ENCODE measurements around the gene AP1M1. TPM values are rescaled to one million over a fixed set of nuclear protein-coding genes. Genes with fewer than 3 reads are reported as not detected.

The AP1M1 gene
- total RNA-seq, 3 donors from 2014 or later: 43.3 to 123 (median 75.7) TPM

GRCh38 chr19:16234552-16235445, 37.1 kb downstream of the AP1M1 start:
- TF ChIP-seq POLR2A (IDR thresholded peaks at IDR 0.05) (no peak), CTCF (IDR thresholded peaks at IDR 0.05) (no peak), POLR2AphosphoS5 (IDR thresholded peaks at IDR 0.05) (no peak)
- DNase-seq (ENCODE audit: low spot score in 2 of 2): no peak
- Histone ChIP-seq H3K36me3 (no peaks in the 10 kb centered on the region), H3K9me3 (no peaks in the 10 kb centered on the region), H3K27ac (no peak overlapping the region), H3K4me1 (no peaks in the 10 kb centered on the region), H3K27me3 (no peaks in the 10 kb centered on the region), H3K4me3 (no peak overlapping the region)
- intact Hi-C loops (cut with DNase I; ENCODE audit: low total_unique reads): no loop called here

- H3K4me1 ChIP-seq: no peaks in the 10 kb centered on the region
- TF ChIP-seq POLR2AphosphoS5 (IDR thresholded peaks at IDR 0.05): no peak
- no peak for TF ChIP-seq POLR2A (IDR thresholded peaks at IDR 0.05)
- TF ChIP-seq CTCF (IDR thresholded peaks at IDR 0.05): no peak
- H3K4me3 ChIP-seq: no peak overlapping the region
- intact Hi-C loops (cut with DNase I; ENCODE audit: low total_unique reads): no loop called here
- no peaks in the 10 kb centered on the region for H3K36me3 ChIP-seq
- no peak overlapping the region for H3K27ac ChIP-seq
- no peaks in the 10 kb centered on the region for H3K27me3 ChIP-seq
- DNase-seq (ENCODE audit: low spot score in 2 of 2): no peak
- H3K9me3 ChIP-seq: no peaks in the 10 kb centered on the region
These were observed 38.3 kb downstream of the AP1M1 start for GRCh38 chr19:16235811-16236652.

GRCh38 chr19:16244091-16244490, 46.4 kb downstream of the AP1M1 start:
- no peak overlapping the region for H3K27ac ChIP-seq
- intact Hi-C loops (cut with DNase I; ENCODE audit: low total_unique reads): no loop called here
- H3K4me1 ChIP-seq: no peaks in the 10 kb centered on the region

DNA sequence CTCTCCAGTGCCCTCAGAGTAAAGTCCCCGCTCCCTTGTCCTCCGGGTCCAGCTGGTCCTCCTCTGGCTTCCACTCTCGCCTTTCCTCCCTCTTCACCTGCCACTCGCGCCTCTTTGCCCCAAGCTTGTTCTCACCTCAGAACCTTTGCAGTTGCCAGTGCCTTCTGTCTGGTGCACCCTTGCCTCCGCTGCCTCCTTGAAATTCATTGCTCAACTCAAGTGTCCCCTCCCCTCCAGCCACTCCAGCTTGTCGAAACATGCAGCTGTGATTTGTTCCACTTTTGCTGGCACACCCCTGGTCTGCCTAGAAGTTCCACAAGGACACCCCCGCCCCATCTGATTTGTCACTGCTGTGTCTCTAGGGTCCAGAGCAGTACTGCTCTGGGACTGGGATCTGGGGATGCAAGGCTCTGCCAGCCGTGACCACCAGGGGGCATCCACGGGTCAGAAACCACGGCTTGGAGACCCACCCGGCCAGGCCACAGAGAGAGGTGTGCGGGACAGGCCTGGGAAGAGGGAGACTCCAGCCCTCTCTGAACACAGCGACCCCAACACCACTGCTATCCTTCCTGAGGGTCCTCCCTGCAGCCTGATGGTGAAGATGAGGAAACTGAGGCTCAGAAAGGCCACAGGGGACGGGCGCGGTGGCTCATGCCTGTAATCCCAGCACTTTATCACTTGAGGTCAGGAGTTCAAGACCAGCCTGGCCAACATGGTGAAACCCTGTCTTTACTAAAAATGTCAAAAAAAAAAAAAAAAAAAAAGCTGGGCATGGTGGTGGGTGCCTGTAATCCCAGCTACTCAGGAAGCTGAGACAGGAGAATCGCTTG, 49.9 kb downstream of the AP1M1 start:
- peak; percentile 73 to 85 for DNase-seq (ENCODE audit: low spot score in 2 of 2)
- intact Hi-C loops (cut with DNase I; ENCODE audit: low total_unique reads): loop anchor here (5.0 kb wide), 1 partner anchor 135 kb away; no protein-coding TSS in a partner anchor
- H3K4me1 ChIP-seq: no peaks in the 10 kb centered on the region
- no peak overlapping the region for H3K27ac ChIP-seq
- H3K27me3 ChIP-seq: no peaks in the 10 kb centered on the region
- no peaks in the 10 kb centered on the region for H3K36me3 ChIP-seq
- TF ChIP-seq POLR2A (IDR thresholded peaks at IDR 0.05) (no peak), CTCF (IDR thresholded peaks at IDR 0.05) (peak; percentile 92 to 98 (median 94)), POLR2AphosphoS5 (IDR thresholded peaks at IDR 0.05) (peak in 2 of 3 donors; percentile 33 to 77)
- H3K9me3 ChIP-seq: no peaks in the 10 kb centered on the region
- H3K4me3 ChIP-seq: no peak overlapping the region

More at GRCh38 chr19:16244091-16244490, 46.4 kb downstream of the AP1M1 start:
- Histone ChIP-seq H3K27me3 (no peaks in the 10 kb centered on the region), H3K4me3 (no peak overlapping the region), H3K9me3 (no peaks in the 10 kb centered on the region), H3K36me3 (no peaks in the 10 kb centered on the region)
- TF ChIP-seq POLR2A (IDR thresholded peaks at IDR 0.05): no peak
- TF ChIP-seq POLR2AphosphoS5 (IDR thresholded peaks at IDR 0.05): no peak
- no peak for TF ChIP-seq CTCF (IDR thresholded peaks at IDR 0.05)
- DNase-seq (ENCODE audit: low spot score in 2 of 2): no peak
